Measurements from ENCODE around the gene STX5. TPM values are rescaled to one million over a fixed set of nuclear protein-coding genes. Genes with fewer than 3 reads are reported as not detected.

Gene STX5
- total and polyA plus RNA-seq, 10 of the 15 experiments (the other 5 are each of a cell fraction or from before 2014, with no cell fraction given) = 3.8 to 35.4 (median 27.4) TPM

GRCh38 chr11:62880803-62881578 lies 49.1 kb upstream of the STX5 start, which contains the start of gene SLC3A2 (continued):
- TF ChIP-seq, protein P1, sequence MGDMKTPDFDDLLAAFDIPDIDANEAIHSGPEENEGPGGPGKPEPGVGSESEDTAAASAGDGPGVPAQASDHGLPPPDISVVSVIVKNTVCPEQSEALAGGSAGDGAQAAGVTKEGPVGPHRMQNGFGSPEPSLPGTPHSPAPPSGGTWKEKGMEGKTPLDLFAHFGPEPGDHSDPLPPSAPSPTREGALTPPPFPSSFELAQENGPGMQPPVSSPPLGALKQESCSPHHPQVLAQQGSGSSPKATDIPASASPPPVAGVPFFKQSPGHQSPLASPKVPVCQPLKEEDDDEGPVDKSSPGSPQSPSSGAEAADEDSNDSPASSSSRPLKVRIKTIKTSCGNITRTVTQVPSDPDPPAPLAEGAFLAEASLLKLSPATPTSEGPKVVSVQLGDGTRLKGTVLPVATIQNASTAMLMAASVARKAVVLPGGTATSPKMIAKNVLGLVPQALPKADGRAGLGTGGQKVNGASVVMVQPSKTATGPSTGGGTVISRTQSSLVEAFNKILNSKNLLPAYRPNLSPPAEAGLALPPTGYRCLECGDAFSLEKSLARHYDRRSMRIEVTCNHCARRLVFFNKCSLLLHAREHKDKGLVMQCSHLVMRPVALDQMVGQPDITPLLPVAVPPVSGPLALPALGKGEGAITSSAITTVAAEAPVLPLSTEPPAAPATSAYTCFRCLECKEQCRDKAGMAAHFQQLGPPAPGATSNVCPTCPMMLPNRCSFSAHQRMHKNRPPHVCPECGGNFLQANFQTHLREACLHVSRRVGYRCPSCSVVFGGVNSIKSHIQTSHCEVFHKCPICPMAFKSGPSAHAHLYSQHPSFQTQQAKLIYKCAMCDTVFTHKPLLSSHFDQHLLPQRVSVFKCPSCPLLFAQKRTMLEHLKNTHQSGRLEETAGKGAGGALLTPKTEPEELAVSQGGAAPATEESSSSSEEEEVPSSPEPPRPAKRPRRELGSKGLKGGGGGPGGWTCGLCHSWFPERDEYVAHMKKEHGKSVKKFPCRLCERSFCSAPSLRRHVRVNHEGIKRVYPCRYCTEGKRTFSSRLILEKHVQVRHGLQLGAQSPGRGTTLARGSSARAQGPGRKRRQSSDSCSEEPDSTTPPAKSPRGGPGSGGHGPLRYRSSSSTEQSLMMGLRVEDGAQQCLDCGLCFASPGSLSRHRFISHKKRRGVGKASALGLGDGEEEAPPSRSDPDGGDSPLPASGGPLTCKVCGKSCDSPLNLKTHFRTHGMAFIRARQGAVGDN (IDR thresholded peaks at IDR 0.05) = peak; percentile 26
- TF ChIP-seq PKNOX1 (IDR thresholded peaks at IDR 0.05) (peak; percentile 46; the same call in 1 of the 2 replicates), ETV6 (conservative IDR thresholded peaks at IDR 0.05 in 1 of 2, IDR thresholded peaks at IDR 0.05 in 1 of 2; ENCODE audit: borderline replicate concordance in 1 of 2, low read depth in 1 of 2) (no peak), POLR2AphosphoS5 (IDR thresholded peaks at IDR 0.05; ENCODE audit: low read length) (peak; percentile 99), POLR2AphosphoS2 (IDR thresholded peaks at IDR 0.05; ENCODE audit: low read depth, low read length) (peak; percentile 98), IKZF1 (conservative IDR thresholded peaks at IDR 0.05) (peak; percentile 55), KLF5 (IDR thresholded peaks at IDR 0.05; ENCODE audit: partially characterized antibody) (peak; percentile 75), SMARCA5 (IDR thresholded peaks at IDR 0.05) (peak; percentile 96), RAD21 (IDR thresholded peaks at IDR 0.05; ENCODE audit: insufficient read depth, low read depth, low read length) (peak; percentile 58), ZNF217 (IDR thresholded peaks at IDR 0.05) (no peak), MYB (IDR thresholded peaks at IDR 0.05; ENCODE audit: borderline replicate concordance, low read depth, low read length) (no peak), NR2F1 (conservative IDR thresholded peaks at IDR 0.05) (peak; percentile 60), TCF3 (IDR thresholded peaks at IDR 0.05; ENCODE audit: borderline replicate concordance, insufficient read depth, low read depth, low read length) (0 out of 2 replicates have a peak, but pooled peaks have one; percentile 54), CREB1 (IDR thresholded peaks at IDR 0.05; ENCODE audit: low read depth) (peak; percentile 39; the same call in 1 of the 2 replicates), ATF2 (IDR thresholded peaks at IDR 0.05; ENCODE audit: low read length) (no peak), RB1 (IDR thresholded peaks at IDR 0.05; ENCODE audit: borderline replicate concordance) (peak; percentile 75; the same call in 1 of the 2 replicates)
- TF ChIP-seq, protein P2, sequence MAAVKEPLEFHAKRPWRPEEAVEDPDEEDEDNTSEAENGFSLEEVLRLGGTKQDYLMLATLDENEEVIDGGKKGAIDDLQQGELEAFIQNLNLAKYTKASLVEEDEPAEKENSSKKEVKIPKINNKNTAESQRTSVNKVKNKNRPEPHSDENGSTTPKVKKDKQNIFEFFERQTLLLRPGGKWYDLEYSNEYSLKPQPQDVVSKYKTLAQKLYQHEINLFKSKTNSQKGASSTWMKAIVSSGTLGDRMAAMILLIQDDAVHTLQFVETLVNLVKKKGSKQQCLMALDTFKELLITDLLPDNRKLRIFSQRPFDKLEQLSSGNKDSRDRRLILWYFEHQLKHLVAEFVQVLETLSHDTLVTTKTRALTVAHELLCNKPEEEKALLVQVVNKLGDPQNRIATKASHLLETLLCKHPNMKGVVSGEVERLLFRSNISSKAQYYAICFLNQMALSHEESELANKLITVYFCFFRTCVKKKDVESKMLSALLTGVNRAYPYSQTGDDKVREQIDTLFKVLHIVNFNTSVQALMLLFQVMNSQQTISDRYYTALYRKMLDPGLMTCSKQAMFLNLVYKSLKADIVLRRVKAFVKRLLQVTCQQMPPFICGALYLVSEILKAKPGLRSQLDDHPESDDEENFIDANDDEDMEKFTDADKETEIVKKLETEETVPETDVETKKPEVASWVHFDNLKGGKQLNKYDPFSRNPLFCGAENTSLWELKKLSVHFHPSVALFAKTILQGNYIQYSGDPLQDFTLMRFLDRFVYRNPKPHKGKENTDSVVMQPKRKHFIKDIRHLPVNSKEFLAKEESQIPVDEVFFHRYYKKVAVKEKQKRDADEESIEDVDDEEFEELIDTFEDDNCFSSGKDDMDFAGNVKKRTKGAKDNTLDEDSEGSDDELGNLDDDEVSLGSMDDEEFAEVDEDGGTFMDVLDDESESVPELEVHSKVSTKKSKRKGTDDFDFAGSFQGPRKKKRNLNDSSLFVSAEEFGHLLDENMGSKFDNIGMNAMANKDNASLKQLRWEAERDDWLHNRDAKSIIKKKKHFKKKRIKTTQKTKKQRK (IDR thresholded peaks at IDR 0.05; ENCODE audit: low read depth, low read length) = no peak
- TF ChIP-seq, protein P3, sequence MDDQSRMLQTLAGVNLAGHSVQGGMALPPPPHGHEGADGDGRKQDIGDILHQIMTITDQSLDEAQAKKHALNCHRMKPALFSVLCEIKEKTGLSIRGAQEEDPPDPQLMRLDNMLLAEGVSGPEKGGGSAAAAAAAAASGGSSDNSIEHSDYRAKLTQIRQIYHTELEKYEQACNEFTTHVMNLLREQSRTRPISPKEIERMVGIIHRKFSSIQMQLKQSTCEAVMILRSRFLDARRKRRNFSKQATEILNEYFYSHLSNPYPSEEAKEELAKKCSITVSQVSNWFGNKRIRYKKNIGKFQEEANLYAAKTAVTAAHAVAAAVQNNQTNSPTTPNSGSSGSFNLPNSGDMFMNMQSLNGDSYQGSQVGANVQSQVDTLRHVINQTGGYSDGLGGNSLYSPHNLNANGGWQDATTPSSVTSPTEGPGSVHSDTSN (IDR thresholded peaks at IDR 0.05; ENCODE audit: insufficient replicate concordance, low read depth, low read length) = no peak
